Spleen (tissue), 11 donors: ENCODE data around the gene CTSD. TPM values are rescaled to one million over a fixed set of nuclear protein-coding genes. Genes with fewer than 3 reads are reported as not detected.

Source experiments
- DNase-seq: peaks from one replicate; pipeline ENCODE4 v3.0.0-alpha.2; 2020
- H3K27ac ChIP-seq, 8 donors: fragments of 200-600 bp; sonication (generic) in 7 of 8; 1 replicate in 4 of 8; 2 replicates in 4 of 8; pipeline versions ENCODE4 v1.5.0 to v1.8.0; 2016 to 2021; ENCODE audit warnings: inconsistent platforms in 4 of 8, mild to moderate bottlenecking in 4 of 8, moderate library complexity in 1 of 8
- H3K27me3 ChIP-seq, 7 donors: fragments of 200-600 bp; sonication (generic) in 6 of 7; replicated peaks in 1 of 7; 1 replicate in 4 of 7; 2 replicates in 3 of 7; pipeline versions ENCODE4 v1.5.0 to v1.8.0; 2016 to 2021; ENCODE audit warnings: inconsistent platforms in 3 of 7, mild to moderate bottlenecking in 1 of 7
- H3K36me3 ChIP-seq, 6 donors: fragments of 200-600 bp; sonication (generic) in 5 of 6; 1 replicate in 4 of 6; 2 replicates in 2 of 6; pipeline versions ENCODE4 v1.5.0 to v1.8.0; 2016 to 2021; ENCODE audit warnings: inconsistent platforms in 2 of 6
- H3K4me1 ChIP-seq, 6 donors: fragments of 200-600 bp; sonication (generic) in 5 of 6; 1 replicate in 3 of 6; 2 replicates in 3 of 6; pipeline versions ENCODE4 v1.5.0 to v1.8.0; 2016 to 2021; ENCODE audit warnings: inconsistent platforms in 3 of 6
- H3K4me3 ChIP-seq, 8 donors: fragments of 200-600 bp; sonication (generic) in 7 of 8; 1 replicate in 4 of 8; 2 replicates in 4 of 8; pipeline versions ENCODE4 v1.5.0 to v1.8.0; 2016 to 2021; ENCODE audit warnings: inconsistent platforms in 4 of 8, mild to moderate bottlenecking in 4 of 8, moderate library complexity in 2 of 8
- H3K9me3 ChIP-seq, 8 donors: fragments of 200-600 bp; sonication (generic) in 7 of 8; 1 replicate in 4 of 8; 2 replicates in 4 of 8; pipeline versions ENCODE4 v1.5.0 to v1.8.0; 2016 to 2021; ENCODE audit warnings: inconsistent platforms in 4 of 8
- POLR2A ChIP-seq, 3 donors: fragments of 450-650 bp; IDR thresholded peaks; one replicate each; pipeline ENCODE4 v1.5.1; 2017; ENCODE audit warnings: antibody characterized with exemption in 3 of 3, mild to moderate bottlenecking in 1 of 3
- POLR2AphosphoS5 ChIP-seq, 3 donors: sonication (generic); formaldehyde crosslinking; IDR thresholded peaks; one replicate each; pipeline ENCODE4 v1.5.1; 2017; ENCODE audit warnings: antibody characterized with exemption in 3 of 3
- WGBS, 5 donors: extraction: QIAGEN DNeasy Blood & Tissue Kit in 3 of 5; methylation state at CpG; one replicate each; pipeline versions ENCODE4 v1.1.5 to v1.1.7; 2013 to 2018; 5-methylcytosine and 5-hydroxymethylcytosine counted together
- intact Hi-C: fragments of 100-400 bp; cut with DNase I; formaldehyde crosslinking; loops from one replicate; pipeline ENCODE4 v1.15.0; 2023; ENCODE audit warnings: low total_unique reads
- polyA plus RNA-seq, 3 donors: library from polyadenylated mRNA; stranded (reverse); fragments of 200-250 nt; gene quantifications; one replicate each; pipeline ENCODE4 v1.2.1, GENCODE V29; 2013
- total RNA-seq, 7 donors: library from RNA; depleted of rRNA in 3 of 7; stranded (reverse); fragments of >200 nt in 3 of 7; fragmentation: NEBNext Ultra II Directional in 4 of 7; extraction: Animal tissue kit (Norgen Biotek cat#: 25700) in 4 of 7; gene quantifications; one replicate each; pipeline versions ENCODE4 v1.1.0 to v1.2.1, GENCODE V29; 2016 to 2021
- TF ChIP-seq, protein P1 (sequence below), 11 experiments: fragments of 200-600 bp in 7 of 11; fragments of 450-650 bp in 4 of 11; sonication (generic) in 4 of 11; IDR thresholded peaks in 8 of 11; conservative IDR thresholded peaks in 3 of 11; 1 replicate in 7 of 11; 2 replicates in 4 of 11; pipeline versions ENCODE4 v1.4.0 to v1.8.0; 2016 to 2021; ENCODE audit warnings: antibody characterized with exemption in 11 of 11, inconsistent platforms in 4 of 11, mild to moderate bottlenecking in 1 of 11
- donor health status: healthy with polysubstance abuse.
- donor health status: DM: no; HTN: no; CAD: no; lungs with moderate emphysema.
- donor health status: DM: no; HTN: no; CAD: no.
- donor health status: Bipolar disorder and iron deficiency.
- donor health status: healthy.
- donor health status: DM: no; HTN: no; CAD: no.
- donor health status: DM: yes; HTN: yes; CAD: no.

The CTSD gene
- total and polyA plus RNA-seq, 10 donors = 289 to 1,234 (median 736) TPM

- Histone ChIP-seq H3K27ac (no peak overlapping the region), H3K4me1 (peaks cover 0 to 39% (median 20%) of the 10 kb centered on the region in 6 donors), H3K4me3 (no peak overlapping the region), H3K36me3 (no peaks in the 10 kb centered on the region), H3K9me3 (peaks cover 0 to 24% (median 16%) of the 10 kb centered on the region in 8 donors), H3K27me3 (peaks cover 0 to 67% (median 4%) of the 10 kb centered on the region in 7 donors)
- intact Hi-C loops = no loop called here
- TF ChIP-seq POLR2AphosphoS5 (IDR thresholded peaks at IDR 0.05) (no peak), POLR2A (IDR thresholded peaks at IDR 0.05) (no peak)
- TF ChIP-seq, protein P1, sequence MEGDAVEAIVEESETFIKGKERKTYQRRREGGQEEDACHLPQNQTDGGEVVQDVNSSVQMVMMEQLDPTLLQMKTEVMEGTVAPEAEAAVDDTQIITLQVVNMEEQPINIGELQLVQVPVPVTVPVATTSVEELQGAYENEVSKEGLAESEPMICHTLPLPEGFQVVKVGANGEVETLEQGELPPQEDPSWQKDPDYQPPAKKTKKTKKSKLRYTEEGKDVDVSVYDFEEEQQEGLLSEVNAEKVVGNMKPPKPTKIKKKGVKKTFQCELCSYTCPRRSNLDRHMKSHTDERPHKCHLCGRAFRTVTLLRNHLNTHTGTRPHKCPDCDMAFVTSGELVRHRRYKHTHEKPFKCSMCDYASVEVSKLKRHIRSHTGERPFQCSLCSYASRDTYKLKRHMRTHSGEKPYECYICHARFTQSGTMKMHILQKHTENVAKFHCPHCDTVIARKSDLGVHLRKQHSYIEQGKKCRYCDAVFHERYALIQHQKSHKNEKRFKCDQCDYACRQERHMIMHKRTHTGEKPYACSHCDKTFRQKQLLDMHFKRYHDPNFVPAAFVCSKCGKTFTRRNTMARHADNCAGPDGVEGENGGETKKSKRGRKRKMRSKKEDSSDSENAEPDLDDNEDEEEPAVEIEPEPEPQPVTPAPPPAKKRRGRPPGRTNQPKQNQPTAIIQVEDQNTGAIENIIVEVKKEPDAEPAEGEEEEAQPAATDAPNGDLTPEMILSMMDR (IDR thresholded peaks at IDR 0.05 in 8 of 11, conservative IDR thresholded peaks at IDR 0.05 in 3 of 11) = no peak
- WGBS, 5 donors = 67 to 78% (median 68%) methylated on average over 13 of the region's 13 CpGs
- peak; percentile 64 for DNase-seq
Measured at GRCh38 chr11:1732418-1733008, 31.2 kb downstream of the CTSD start.

GRCh38 chr11:1731451-1732059, 32.2 kb downstream of the CTSD start:
- WGBS, 5 donors = 85 to 94% (median 92%) methylated on average over 5 of the region's 5 CpGs
- DNase-seq = no peak
- H3K27ac ChIP-seq = no peak overlapping the region

DNA sequence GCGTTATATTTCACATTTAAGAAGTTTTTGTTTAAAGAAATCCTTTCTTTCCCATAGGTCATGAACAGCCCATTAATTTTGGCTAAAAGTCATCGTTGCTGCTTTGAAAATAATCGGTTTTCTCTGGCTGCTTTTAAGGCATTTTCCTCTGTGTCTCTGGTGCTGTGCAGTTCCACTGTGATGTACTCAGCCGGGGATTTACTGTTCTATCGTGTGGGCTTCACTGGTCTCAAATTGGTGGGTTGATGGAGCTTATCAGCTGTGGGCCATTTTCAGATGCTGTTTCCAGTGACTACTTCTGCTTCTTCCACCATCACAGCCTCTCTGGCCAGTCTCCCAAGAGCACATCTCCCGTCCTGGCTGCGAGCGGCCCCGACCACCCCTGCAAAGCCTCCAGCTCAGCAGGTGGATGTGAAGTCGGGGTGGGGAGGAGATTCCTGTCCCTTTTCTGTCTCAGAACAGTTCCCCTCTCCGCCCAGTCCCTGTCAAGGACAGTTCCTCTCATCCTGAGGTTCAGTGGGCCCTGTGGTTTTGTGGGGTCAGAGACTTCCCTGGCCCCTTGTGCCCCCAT, 33.6 kb downstream of the CTSD start:
- no peak for TF ChIP-seq POLR2AphosphoS5 (IDR thresholded peaks at IDR 0.05)
- TF ChIP-seq POLR2A (IDR thresholded peaks at IDR 0.05) = no peak
- TF ChIP-seq, protein P1 (IDR thresholded peaks at IDR 0.05 in 8 of 11, conservative IDR thresholded peaks at IDR 0.05 in 3 of 11) = no peak
- H3K27me3 ChIP-seq = peaks cover 0 to 64% (median 4%) of the 10 kb centered on the region in 7 donors
- WGBS, 5 donors = 50 to 63% (median 59%) methylated on average over 11 of the region's 11 CpGs
- H3K9me3 ChIP-seq = peaks cover 0 to under 1% (median 0%) of the 10 kb centered on the region in 8 donors
- peak; percentile 47 for DNase-seq
- intact Hi-C loops = no loop called here
- no peak overlapping the region for H3K4me3 ChIP-seq
- H3K36me3 ChIP-seq = no peaks in the 10 kb centered on the region
- peaks cover 0 to 39% (median 20%) of the 10 kb centered on the region in 6 donors for H3K4me1 ChIP-seq
- no peak overlapping the region for H3K27ac ChIP-seq

More at GRCh38 chr11:1731451-1732059, 32.2 kb downstream of the CTSD start:
- peaks cover 0 to 14% (median 6%) of the 10 kb centered on the region in 8 donors for H3K9me3 ChIP-seq
- intact Hi-C loops = no loop called here
- TF ChIP-seq POLR2AphosphoS5 (IDR thresholded peaks at IDR 0.05) = no peak
- TF ChIP-seq POLR2A (IDR thresholded peaks at IDR 0.05) = no peak
- TF ChIP-seq, protein P1 (IDR thresholded peaks at IDR 0.05 in 8 of 11, conservative IDR thresholded peaks at IDR 0.05 in 3 of 11) = no peak
- peaks cover 0 to 67% (median 4%) of the 10 kb centered on the region in 7 donors for H3K27me3 ChIP-seq
- peaks cover 0 to 39% (median 20%) of the 10 kb centered on the region in 6 donors for H3K4me1 ChIP-seq
- H3K36me3 ChIP-seq = no peaks in the 10 kb centered on the region
- no peak overlapping the region for H3K4me3 ChIP-seq

- Histone ChIP-seq H3K4me3 (no peak overlapping the region), H3K4me1 (peaks cover 0 to 36% (median 20%) of the 10 kb centered on the region in 6 donors), H3K36me3 (no peaks in the 10 kb centered on the region), H3K27me3 (peaks cover 0 to 59% (median 4%) of the 10 kb centered on the region in 7 donors), H3K27ac (peak overlapping the region in 1 of 8 donors; percentile 44), H3K9me3 (no peaks in the 10 kb centered on the region)
- intact Hi-C loops = no loop called here
- TF ChIP-seq POLR2AphosphoS5 (IDR thresholded peaks at IDR 0.05) (no peak), POLR2A (IDR thresholded peaks at IDR 0.05) (no peak)
- TF ChIP-seq, protein P1 (IDR thresholded peaks at IDR 0.05 in 8 of 11, conservative IDR thresholded peaks at IDR 0.05 in 3 of 11) = no peak
- WGBS, 5 donors = 71 to 80% (median 77%) methylated on average over 9 of the region's 9 CpGs
- no peak for DNase-seq
Measured at GRCh38 chr11:1729692-1730011, 34.1 kb downstream of the CTSD start.
